Hippocampal formation (tissue), 2 donors: Measurements from ENCODE around the gene ACACA.
A peak's percentile ranks its signal among the peaks of the same experiment; 100 is the strongest.

Experiments
- DNase-seq, 2 donors: peaks; one replicate each; lab custom pipeline; 2025; lab: John Stamatoyannopoulos, UW

Gene ACACA

GRCh38 chr17:37344519-37344918, 62.1 kb downstream of the ACACA start:
- no peak for DNase-seq

- DNase-seq: no peak
Observed at GRCh38 chr17:37342589-37342988, 64.0 kb downstream of the ACACA start.

GRCh38 chr17:37340804-37341203, 65.8 kb downstream of the ACACA start:
- DNase-seq: no peak

GRCh38 chr17:37339321-37339720, 67.3 kb downstream of the ACACA start:
- DNase-seq: no peak

- no peak for DNase-seq
Observed at GRCh38 chr17:37338847-37339246, 67.8 kb downstream of the ACACA start.

- DNase-seq: no peak
Observed at GRCh38 chr17:37327341-37328090, 79.1 kb downstream of the ACACA start.

- no peak for DNase-seq
Observed at GRCh38 chr17:37322826-37323561, 83.6 kb downstream of the ACACA start.

- no peak for DNase-seq
Observed at GRCh38 chr17:37322106-37322505, 84.5 kb downstream of the ACACA start.

GRCh38 chr17:37318931-37319594, 87.6 kb downstream of the ACACA start:
- DNase-seq: no peak

GRCh38 chr17:37317867-37318266, 88.8 kb downstream of the ACACA start:
- no peak for DNase-seq

GRCh38 chr17:37315601-37316000, 91.0 kb downstream of the ACACA start:
- no peak for DNase-seq

GRCh38 chr17:37312137-37312923, 94.3 kb downstream of the ACACA start:
- no peak for DNase-seq

GRCh38 chr17:37310940-37311339, 95.7 kb downstream of the ACACA start:
- no peak for DNase-seq

- no peak for DNase-seq
Observed at GRCh38 chr17:37309051-37309450, 97.6 kb downstream of the ACACA start.

GRCh38 chr17:37305406-37305905, 101.2 kb downstream of the ACACA start:
- no peak for DNase-seq

GRCh38 chr17:37301288-37301687, 105.3 kb downstream of the ACACA start:
- peak in 1 of 2 donors; percentile 43 for DNase-seq

- DNase-seq: no peak
Observed at GRCh38 chr17:37300683-37301082, 106.0 kb downstream of the ACACA start.

- peak in 1 of 2 donors; percentile 62 for DNase-seq
Observed at GRCh38 chr17:37299257-37299980, 107.2 kb downstream of the ACACA start.

GRCh38 chr17:37295888-37296287, 110.7 kb downstream of the ACACA start:
- no peak for DNase-seq

GRCh38 chr17:37294888-37295287, 111.7 kb downstream of the ACACA start:
- DNase-seq: no peak

GRCh38 chr17:37293770-37294169, 112.9 kb downstream of the ACACA start:
- no peak for DNase-seq
